NCI-H510A (cell line): ENCODE measurements around the gene COL4A6.

ENCODE experiments used
- DNase-seq: peaks from one replicate; lab custom pipeline; 2025; lab: John Stamatoyannopoulos, UW

The COL4A6 gene

GRCh38 chrX:108331126-108331909 is 106.9 kb downstream of the COL4A6 start:
- no peak for DNase-seq

GRCh38 chrX:108323751-108324150 is 114.5 kb downstream of the COL4A6 start:
- DNase-seq, result no peak

GRCh38 chrX:108322234-108322633 is 116.0 kb downstream of the COL4A6 start:
- DNase-seq, result no peak

- no peak for DNase-seq
Observed at GRCh38 chrX:108316456-108316855, 121.8 kb downstream of the COL4A6 start.

GRCh38 chrX:108313669-108314068 is 124.6 kb downstream of the COL4A6 start:
- DNase-seq, result no peak

GRCh38 chrX:108312957-108313356 is 125.3 kb downstream of the COL4A6 start:
- peak; percentile 1 for DNase-seq

GRCh38 chrX:108312011-108312410 is 126.2 kb downstream of the COL4A6 start:
- no peak for DNase-seq

- DNase-seq, result no peak
Observed at GRCh38 chrX:108310506-108310905, 127.7 kb downstream of the COL4A6 start.

- DNase-seq, result no peak
Observed at GRCh38 chrX:108309144-108309543, 129.1 kb downstream of the COL4A6 start.

- DNase-seq, result no peak
Observed at GRCh38 chrX:108307132-108308085, 130.8 kb downstream of the COL4A6 start.

GRCh38 chrX:108306086-108306485 is 132.1 kb downstream of the COL4A6 start:
- no peak for DNase-seq

GRCh38 chrX:108304757-108305156 is 133.5 kb downstream of the COL4A6 start:
- DNase-seq, result no peak

GRCh38 chrX:108304210-108304609 is 134.0 kb downstream of the COL4A6 start:
- no peak for DNase-seq

GRCh38 chrX:108303682-108304081 is 134.5 kb downstream of the COL4A6 start:
- no peak for DNase-seq

GRCh38 chrX:108299704-108300103 is 138.5 kb downstream of the COL4A6 start:
- no peak for DNase-seq

- no peak for DNase-seq
Observed at GRCh38 chrX:108299101-108299591, 139.1 kb downstream of the COL4A6 start.

GRCh38 chrX:108298165-108298602 is 140.0 kb downstream of the COL4A6 start:
- no peak for DNase-seq

- DNase-seq, result no peak
Observed at GRCh38 chrX:108297290-108297689, 140.9 kb downstream of the COL4A6 start.

- no peak for DNase-seq
Observed at GRCh38 chrX:108292053-108292452, 146.2 kb downstream of the COL4A6 start.

GRCh38 chrX:108285918-108286317 is 152.3 kb downstream of the COL4A6 start:
- no peak for DNase-seq

GRCh38 chrX:108285356-108285755 is 152.9 kb downstream of the COL4A6 start:
- DNase-seq, result no peak

- DNase-seq, result no peak
Observed at GRCh38 chrX:108275732-108276131, 162.5 kb downstream of the COL4A6 start.

GRCh38 chrX:108271397-108271787 is 166.8 kb downstream of the COL4A6 start:
- no peak for DNase-seq
